ENCODE measurements around the gene CAMK1D.

- no peak for TF ChIP-seq POLR2A (IDR thresholded peaks at IDR 0.05)
- TF ChIP-seq, protein P1, sequence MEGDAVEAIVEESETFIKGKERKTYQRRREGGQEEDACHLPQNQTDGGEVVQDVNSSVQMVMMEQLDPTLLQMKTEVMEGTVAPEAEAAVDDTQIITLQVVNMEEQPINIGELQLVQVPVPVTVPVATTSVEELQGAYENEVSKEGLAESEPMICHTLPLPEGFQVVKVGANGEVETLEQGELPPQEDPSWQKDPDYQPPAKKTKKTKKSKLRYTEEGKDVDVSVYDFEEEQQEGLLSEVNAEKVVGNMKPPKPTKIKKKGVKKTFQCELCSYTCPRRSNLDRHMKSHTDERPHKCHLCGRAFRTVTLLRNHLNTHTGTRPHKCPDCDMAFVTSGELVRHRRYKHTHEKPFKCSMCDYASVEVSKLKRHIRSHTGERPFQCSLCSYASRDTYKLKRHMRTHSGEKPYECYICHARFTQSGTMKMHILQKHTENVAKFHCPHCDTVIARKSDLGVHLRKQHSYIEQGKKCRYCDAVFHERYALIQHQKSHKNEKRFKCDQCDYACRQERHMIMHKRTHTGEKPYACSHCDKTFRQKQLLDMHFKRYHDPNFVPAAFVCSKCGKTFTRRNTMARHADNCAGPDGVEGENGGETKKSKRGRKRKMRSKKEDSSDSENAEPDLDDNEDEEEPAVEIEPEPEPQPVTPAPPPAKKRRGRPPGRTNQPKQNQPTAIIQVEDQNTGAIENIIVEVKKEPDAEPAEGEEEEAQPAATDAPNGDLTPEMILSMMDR (IDR thresholded peaks at IDR 0.05), result no peak
Measured at GRCh38 chr10:12603766-12604470, 254.6 kb downstream of the CAMK1D start.
